SH-SY5Y (cell line): Measurements from ENCODE around the gene CD209.

Experiments
- GATA2 ChIP-seq: IDR thresholded peaks from 2 replicates; pipeline ENCODE4 v1.6.1; 2011; ENCODE audit warnings: mild to moderate bottlenecking, low read depth, low read length
- GATA3 ChIP-seq: IDR thresholded peaks from 2 replicates; pipeline ENCODE4 v1.6.1; 2011; ENCODE audit warnings: low read depth, mild to moderate bottlenecking, low read length, moderate library complexity

Gene CD209

DNA sequence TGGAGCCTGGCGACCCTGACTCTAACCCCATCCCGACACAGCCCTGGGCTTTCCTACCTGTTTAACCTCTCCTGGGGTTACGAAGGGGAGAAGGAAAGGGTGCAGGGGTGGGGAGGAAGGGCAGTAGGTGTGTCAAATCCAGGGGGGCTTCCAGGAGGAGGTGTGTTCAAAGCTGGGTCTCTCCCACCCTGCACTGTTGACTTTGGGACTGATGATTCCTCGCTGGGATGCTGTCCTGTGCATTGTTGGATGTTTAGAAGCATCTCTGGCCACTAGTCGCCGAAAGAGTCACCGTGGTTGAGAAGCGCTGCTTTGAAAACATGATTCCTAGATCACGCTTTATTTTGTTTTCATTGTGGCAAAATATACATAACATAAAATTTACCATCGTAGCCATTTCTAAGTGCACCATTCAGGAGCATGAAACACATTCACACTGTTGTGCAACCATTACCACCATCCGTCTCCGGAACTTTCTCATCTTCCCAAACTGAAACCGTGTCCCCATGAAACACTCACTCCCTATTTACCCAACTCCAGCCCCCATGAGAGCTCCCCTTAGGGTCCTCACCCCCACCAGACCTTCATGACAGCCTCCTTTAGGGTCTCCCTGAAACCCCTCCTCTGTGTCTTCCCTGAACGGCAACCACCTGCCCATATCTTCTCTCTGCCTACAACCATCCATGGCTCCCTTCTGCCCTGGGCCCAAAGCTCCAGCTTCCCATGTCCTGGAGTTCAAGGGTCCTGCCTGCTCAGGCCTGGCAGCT, 41.0 kb downstream of the CD209 start:
- TF ChIP-seq GATA2 = no peak
- no peak for TF ChIP-seq GATA3

DNA sequence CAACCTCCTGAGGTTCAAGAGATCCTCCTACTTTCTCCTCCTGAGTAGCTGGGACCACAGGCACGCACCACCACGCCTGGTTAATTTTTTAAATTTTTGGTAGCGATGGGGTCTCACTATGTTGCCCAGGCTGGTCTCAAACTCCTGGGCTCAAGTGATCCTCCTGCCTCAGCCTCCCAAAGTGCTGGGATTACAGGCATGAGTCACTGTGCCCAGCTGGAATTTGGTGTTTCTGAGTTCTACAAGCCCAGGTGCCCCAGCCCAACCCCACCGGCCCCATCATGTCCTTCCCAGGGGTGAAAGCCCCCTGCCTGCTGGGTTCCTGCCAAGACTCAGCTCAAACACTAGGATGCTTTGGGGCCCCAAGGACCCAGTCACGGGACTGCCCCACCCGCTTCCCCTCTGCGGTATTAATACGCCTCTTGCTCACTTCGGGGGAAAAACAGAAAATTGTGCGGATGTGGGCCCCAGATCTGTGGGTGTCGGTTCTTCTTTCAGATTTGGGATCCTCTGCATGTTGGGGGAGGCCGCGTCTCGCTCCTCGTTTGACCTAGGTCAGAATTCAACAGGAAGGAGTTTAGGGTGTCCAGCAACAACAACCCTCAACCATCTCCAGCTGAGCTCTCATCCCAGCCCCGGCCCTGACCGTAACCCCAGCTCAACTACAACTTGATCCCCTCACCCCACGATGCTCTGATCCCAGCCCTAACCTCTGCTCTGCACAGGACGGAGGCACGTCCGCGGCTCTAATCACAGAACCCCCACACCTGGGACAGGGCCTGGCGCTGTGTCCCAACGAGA, 41.7 kb downstream of the CD209 start:
- no peak for TF ChIP-seq GATA3
- no peak for TF ChIP-seq GATA2

DNA sequence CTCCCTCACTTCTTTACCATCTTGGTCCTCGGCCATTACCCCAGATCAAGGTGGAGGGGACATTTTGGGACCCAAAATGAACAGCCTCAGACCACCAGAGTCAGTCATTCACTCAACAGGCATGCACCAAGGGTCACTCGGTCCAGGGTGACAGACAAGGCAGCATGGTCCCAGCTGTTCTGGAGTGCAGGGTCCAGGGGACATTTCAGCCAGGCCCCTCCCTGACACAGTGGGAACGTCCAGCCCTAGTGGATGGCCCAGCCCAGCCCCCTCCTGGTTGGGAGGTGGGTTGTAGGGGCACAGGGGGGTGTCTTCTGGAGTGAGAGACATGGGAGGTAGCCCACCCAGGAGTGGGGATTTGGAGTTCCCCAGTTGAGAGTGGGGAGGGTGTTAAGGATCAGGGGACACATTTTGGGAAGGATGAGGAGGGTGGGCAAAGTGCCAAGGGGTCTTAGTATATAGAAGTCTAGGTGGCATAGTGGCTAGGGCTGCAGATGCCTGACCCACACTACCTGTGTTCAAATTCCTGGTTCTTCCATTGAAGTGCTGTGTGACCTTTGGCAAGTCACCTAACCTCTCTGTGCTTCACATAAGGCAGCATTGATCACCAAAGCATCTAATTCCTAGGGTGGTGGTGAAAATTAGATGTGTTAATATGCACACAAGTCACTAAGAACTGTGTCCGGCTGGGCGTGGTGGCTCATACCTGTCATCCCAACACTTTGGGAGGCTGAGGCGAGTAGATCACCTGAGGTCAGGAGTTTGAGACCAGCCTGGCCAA, 42.9 kb downstream of the CD209 start:
- TF ChIP-seq GATA3 (no peak), GATA2 (no peak)

DNA sequence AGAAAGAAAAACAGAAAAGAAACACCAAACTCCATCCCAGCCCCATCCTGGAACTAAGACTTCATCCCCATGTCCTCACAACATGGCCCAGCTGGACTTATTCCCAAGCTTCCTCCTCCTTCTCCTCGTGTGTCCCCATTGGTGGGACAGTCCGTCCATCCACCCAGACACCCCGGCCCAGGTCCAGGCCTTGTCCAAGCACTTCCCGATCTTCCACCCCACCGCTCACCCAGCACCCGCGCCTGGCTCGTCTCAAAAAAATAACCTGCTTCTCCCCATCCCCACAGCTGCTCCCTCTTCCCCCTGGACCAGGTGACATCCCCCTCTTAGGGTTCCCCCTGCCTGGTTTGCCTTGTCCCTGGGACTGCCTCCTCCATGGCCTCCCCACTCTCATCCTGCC, 44.0 kb downstream of the CD209 start:
- TF ChIP-seq GATA2 = no peak

DNA sequence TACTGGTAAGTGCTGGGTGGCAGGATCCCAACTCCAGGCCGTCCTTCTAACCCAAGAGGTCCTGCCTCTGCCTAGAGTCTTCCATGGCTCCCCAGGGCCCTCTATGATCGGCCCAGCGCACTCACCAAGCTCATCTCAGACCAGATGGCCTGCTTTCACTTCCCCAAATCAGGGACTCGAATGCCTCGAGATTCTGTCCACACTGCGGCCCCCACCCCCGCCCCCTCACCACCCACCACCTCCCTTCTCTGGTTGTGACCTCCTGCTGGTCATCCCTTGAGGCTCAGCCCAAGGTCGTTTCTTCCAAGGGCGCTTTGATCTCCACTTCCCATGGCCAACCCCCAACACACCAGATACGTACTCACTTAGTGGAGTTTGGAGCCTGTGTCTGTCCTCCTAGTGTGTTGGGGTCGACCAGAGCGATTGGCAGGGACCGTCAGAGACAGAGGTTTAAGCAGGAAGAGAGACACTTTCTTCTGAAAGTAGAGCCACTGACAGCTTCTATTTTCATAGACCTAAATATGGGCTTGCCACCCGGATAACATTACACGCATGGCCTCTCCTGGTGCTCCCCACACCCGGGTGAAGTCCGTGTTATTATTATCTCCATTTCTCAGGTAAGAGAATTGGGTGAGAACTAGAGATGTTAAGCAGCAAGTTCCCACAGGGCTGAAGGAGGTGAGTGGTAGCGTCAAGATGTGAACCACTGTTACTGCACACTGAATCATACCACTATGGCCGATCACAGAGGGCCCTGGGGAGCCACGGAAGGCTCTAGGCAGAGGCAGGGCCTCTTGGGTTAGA, 45.5 kb downstream of the CD209 start, which contains the start of gene FCER2:
Gene FCER2 (minus strand): TSS at position 478 of the 804 bp plus-strand sequence. CDS start 2,371 bp downstream, outside the sequence.
- TF ChIP-seq GATA2 (no peak), GATA3 (no peak)

DNA sequence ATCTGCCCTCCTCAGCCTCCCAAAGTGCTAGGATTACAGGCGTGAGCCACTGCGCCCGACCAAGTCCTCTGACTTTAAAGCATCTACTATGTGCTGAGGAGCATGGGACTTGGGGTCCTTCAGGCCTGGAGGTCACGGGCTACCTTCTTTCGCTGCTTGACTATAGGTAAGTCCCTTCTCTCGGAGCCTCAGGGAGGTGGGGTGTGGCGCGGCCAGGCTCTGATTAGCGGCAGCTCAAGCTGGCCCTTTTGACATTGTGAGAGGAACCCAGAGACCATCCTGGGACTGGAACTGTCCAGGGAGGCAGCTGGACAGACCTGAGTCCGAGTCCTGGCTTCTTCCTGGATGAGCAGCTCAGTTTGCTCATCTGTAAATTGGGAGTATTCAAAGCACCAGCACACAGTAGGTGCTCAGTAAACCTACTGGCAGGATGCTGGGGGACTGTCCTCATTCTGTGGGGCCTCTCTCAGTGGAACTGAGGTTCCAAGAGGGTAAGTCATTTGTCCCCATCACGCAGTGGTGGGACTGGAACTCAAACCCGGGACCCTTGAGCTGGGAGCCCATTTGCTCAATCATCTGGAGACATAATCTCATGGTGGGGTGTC, 46.2 kb downstream of the CD209 start:
- TF ChIP-seq GATA3 (no peak), GATA2 (no peak)

DNA sequence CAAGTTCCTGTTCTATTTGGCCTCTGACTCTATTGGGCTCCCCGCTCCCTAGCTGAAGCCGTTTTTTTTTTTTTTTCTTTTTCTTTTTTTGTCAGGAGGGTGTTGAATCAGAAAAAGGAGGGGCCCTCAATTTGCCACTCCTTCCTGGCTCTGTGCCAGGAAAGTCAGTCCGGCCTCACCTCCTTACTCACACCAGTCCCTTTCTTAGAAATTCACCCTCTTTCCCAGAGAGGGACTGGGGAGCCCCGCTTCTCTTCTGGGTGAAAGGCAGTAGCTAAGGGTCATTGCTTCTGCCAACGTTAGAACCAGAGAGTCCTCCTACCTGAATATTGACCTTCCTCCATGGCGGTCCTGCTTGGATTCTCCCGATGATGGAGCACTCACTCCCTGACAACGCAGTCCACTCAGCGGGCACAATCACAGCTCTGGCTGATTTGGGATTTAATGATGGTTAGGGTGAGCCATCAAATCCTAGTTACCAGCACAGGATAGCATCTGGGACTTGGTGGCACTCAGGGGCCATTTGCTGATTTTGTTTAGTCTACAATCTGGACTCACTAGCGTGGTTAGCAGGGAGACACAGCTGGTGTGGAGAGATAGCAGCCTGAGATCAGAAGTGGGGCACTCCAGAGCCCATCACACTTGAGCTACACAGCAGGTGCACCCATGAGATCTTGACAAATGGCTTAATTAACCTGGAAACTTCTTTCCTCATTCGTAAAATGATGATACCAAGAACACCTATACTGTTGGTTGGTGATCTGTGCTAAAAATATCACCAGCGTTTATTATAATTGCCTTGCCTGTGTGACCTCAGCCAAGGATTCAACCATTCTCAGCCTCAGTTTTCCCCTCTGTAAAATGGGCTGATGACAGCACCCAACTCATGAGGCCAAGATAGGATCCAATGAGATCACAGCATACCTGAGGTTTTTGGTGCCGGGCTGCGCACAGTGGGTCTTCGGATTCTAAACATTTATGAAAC, 47.6 kb downstream of the CD209 start:
- TF ChIP-seq GATA2 (no peak), GATA3 (no peak)

DNA sequence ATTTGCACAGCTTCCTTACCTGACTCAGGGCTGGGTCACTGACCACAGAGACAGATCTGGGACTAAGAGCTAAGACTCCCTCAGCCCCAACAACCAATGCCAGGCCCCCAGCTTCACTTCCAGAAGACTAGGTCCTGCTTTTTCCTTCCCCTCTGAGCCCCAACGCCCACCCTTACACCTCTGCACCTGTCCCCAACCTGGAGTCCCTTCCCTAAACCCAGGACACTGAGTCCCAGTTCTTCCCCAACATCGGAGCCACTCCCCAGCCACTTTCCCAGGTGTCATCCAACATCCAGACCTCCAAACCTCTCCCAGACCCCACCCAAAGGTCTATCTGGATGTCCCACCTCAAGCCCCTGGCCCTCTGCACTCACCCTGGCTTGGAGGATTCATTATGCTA, 48.3 kb downstream of the CD209 start:
- TF ChIP-seq GATA3 (no peak), GATA2 (no peak)

DNA sequence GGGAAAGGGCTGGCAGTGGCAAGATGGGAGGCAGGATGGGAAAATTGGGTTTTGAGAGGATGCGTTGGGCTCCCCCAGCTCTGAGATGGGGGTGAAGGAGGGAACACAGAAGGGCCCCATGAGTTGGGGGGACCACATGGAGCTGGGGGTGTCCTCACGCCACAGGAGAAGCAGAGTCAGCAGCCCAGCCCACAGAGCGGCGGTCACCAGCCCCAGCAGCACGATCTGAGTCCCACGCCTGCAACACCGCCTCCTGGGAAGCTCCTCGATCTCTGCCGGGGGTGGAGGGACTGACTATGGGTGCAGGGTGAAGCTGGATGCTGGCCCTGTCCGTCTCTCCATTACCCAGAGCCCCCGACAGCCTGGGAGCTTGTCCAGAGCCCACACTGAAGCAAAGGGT, 48.8 kb downstream of the CD209 start:
- TF ChIP-seq GATA2 = no peak
- TF ChIP-seq GATA3 = no peak

DNA sequence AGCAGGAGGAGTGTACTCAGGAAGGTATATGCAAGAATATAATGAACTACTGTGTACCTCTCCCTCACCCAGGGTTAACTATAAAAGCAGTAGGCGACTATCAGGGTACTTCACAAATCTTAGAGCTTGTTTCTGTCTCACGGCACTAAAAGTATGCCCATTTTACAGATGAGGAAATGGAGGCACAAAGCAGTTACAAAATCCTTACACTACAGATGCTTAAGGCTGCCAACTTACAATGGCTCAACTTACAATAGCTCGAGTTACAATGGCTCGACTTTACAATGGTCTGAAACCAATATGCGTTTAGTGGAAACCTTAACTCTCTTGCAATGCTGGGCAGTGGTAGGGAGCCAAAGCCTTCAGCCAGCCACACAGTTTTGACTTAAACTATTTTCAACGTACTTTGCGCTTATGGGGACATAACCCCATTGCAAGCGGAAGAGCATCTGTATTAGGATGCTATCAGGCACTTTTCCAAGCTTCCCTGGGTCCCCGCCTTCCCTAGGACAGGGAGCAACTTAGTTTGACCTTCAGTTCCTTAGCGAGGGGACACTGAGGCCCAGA, 49.5 kb downstream of the CD209 start:
- TF ChIP-seq GATA3 (no peak), GATA2 (no peak)

DNA sequence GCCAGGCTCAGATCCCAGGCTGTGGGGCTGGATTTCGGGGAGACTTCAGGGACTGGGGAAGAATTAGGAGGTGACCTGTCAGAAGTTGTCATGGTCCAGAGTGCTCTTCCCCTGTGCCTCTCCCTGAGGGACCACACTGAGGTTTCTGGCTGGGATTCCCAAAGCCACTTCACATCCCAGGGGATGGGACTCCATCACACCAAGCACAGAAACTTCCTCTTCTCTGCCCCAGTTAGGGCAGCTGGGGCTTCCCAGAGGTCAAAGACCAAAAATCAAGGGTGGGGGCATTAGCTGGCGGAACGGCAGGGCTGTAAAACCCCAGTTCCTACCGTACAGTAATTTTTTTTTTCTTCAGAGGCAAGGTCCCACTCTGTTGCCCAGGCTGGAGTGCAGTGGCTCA, 52.8 kb downstream of the CD209 start:
- TF ChIP-seq GATA2 (no peak), GATA3 (no peak)

DNA sequence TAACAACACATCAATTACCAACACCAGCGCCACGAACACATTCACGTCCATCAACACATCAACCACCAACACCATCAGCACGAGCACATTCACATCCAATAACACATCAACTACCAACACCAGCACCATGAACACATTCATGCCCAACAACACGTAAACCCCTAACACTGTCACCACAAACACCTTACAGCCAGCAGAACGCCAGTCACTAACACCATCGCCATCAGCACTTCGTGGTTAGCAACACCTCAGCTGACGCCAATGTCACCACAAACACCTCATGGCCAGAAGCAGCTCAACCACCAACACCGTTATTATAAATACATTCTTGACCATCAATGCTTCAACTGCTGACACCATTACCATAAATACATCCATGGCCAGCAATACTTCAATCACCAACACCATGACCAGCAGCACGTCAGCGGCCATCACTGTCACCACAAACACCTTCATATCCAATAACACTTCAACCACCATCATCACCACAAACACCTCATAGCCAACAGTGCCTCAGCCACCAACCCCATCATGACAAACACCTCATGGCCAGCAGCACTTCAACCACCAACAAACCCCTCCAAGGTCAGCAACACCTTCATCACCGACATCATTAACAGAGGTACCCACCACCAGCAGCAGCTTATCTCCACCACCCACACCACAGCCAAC, 54.8 kb downstream of the CD209 start:
- TF ChIP-seq GATA2 (no peak), GATA3 (no peak)
